Measurements from ENCODE around the gene CIROP.

The CIROP gene

DNA sequence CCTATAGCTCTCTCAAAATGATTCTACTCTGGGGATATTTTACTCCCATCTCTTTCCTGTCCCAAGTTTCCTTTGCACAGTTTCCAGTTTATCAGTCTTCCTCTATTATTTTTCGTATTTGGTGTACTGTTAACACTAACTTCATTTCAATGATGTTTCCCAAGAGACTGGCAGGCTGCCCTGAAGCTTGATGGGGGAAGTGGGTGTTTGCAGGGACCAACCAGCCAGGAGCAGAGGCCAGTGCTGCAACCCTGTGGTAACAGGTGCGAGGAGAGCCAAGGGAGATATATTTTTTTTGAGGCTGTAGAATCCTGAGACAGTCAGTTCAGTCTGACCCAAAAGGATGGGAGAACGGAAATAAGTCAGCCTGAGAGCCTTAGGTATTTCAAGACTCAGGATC lies 26.1 kb upstream of the CIROP start:
- no peak for DNase-seq

DNA sequence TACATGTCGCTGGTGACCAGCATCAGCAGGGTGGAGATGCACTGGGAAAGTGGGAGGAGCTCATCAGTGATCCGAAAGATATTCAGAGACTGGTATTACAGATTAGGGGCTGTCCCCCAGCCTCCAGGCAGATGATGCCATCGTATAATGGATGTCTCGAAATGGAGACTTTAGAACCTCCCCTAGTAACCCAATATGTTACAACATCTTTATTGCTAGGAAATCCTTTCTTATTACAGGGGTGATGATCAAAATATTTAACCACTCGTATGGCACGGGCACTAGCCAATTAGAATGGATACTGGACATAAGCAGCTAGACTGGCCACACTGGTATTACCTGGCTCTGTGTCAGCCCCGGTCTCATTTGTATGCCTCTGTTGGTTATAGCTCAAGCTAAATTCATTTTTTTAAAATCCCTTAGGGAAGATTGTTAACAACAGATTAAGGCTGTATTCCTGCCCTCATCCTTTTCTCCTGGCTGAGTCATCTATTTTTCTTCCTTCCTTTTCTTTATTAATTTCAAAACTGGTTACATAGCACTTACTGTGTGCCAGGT lies 25.0 kb upstream of the CIROP start:
- DNase-seq, result no peak

DNA sequence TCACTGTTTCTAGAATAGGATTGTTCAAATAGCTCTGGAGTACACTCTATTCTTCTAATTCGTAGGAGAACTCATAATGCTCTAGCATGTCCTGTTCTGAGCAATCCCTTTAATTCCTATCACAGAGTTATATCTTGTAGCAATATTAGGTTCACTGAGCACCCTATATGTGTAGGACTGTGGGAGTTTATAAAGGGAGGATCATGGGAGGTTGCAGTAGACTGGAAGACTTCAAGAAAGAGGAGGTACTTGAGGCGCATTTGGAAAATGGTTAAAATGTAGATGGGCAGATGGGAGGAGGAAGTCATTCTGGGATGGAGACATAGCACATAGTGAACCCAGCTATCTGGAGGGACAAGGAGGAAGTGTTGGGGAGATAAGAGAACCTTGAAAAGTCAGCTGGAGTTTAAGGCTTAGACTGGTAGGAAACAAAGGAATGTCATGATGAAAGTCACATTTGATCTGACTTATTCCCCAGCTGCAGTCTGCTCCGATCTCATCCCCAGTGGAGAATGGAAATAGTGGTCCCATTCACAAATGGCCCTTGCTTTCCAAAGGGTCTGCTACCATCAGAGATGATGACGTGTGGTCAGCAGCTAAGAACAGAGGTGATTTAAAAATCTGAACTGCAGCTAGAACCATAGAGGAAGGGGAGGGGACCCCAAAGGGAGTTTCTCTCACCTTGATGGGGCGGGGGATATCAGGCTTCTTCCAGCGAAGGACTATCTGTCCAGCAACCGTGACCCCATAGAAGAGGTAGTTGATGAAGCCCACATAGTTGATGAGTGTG lies 24.4 kb upstream of the CIROP start:
- DNase-seq, result no peak

DNA sequence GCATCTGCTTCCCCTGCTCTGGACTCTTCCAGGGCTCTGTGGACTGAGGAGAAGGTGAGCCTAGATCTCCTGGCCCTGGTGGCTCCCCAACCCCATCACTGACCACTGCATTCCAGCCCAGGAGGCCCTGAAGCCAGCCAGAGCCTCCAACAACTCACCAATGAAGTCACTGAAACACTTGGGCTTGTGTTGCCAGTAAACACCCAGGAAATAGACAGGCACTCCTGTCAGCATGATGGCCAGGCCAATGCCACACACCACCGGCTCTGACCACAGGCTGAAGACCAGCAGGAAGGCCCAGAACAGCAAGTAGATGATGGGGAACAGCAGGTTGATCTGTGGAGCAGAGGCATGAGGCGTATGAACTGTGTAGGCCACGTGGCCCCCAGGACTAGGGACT lies 23.1 kb upstream of the CIROP start:
- DNase-seq, result no peak

DNA sequence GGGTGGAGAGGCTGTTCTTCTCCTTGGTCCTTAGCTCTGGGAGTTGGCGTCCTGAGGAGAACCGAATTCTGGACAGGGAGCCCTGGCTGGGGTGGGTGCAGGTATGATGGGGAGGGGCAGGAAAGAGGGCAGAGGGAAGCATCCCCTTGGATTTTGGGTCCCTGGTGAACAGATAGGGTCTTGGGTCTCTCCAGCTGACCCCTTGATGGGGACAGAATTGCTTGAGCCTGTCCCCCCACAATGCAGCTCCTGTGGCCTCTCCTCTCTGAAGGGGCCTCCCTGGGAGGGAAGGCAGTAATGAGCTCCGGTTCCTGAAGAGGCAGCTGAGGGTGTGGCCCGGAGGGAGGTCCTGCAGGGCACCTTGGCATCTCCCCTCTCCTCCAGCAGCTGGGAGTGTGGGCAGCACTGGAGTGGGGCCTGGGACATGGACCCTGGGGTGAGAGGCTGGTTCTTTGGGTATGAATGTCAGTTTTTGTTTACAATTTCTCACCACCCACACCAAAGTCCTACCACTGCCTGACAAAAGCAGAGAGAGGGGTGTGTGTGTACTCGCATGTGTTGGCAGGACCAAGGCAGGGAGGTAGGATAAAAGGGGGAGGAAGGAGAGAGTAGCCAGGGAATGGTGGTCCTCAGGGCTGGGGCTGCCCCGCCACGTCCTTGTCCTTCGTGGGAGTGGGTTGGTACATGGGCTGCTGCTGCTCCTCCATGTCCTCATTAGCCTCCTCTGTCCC lies 21.9 kb upstream of the CIROP start:
- no peak for DNase-seq

DNA sequence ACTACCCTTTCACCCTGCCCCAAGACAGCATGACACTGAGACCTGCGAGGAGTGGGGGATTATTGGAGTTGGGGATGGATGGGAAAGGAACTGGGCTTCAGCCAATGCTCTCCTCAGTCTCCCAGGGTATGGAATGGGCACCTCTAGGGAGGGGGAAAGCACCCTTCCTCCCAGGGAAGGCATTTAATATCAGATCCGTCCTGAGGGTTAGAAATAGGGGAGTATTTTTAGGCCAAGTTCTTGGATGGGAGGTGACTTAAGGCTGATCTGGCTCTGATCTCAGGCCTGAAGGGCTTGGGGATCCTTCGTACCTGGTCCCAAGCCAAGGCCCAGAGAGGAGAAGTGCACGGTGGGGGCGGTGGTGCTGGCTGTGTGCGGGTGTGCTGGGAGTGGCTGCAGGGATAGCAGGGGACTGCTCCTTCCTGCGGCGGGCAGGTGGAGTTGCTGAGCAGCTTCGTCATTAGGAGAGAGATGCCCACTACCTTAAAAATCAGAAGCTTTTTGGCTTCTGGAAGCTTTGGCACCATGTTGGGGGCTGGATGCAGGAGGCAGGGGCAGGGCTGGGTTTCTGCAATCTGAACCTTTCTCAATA lies 21.2 kb upstream of the CIROP start:
- DNase-seq, result no peak

DNA sequence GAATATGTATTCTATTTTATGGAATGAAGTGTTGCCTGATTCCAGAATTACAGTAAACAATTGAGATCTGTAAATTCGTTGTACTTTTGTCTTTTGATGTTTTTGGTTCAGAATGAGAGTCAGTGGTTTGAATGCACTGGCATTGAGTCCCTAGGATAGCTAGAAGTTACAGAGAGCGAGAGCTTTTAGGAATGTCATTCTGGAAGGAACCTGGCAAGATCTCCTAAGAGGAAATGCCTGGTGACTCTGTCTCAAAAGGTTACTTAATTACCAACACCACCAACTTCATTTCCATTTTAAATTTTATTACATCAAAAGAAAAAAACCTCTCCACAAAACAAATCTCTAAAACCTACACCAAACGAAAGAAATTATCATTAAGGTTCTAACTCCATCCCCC lies 20.2 kb upstream of the CIROP start:
- no peak for DNase-seq

DNA sequence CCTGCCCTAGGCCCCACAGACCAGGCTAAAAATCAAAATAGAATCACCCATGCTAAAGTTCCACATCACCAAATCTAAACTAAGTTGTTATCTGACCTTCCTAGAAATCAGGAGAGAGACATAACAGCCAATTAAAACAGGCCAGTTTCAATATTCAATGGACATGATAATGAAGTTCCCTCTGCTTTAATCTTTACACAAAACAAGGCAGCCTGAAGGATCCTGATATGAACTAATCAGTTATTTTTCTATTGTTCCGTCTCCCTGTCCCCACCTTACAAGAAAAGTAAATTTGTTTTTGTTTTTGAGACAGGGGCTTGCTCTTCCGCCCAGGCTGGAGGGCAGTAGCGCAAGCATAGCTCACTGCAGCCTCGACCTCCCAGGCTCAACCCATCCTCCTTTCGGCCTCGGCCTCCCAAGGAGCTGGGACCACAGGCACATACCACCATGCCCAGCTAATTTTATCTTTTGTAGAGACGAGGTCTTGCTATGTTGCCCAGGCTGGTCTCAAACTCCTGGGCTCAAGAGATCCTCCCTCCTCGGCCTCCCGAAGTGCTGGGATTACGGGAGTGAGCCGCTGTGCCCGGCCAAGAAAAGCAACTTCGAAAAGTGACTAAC lies 19.7 kb upstream of the CIROP start:
- DNase-seq, result no peak

DNA sequence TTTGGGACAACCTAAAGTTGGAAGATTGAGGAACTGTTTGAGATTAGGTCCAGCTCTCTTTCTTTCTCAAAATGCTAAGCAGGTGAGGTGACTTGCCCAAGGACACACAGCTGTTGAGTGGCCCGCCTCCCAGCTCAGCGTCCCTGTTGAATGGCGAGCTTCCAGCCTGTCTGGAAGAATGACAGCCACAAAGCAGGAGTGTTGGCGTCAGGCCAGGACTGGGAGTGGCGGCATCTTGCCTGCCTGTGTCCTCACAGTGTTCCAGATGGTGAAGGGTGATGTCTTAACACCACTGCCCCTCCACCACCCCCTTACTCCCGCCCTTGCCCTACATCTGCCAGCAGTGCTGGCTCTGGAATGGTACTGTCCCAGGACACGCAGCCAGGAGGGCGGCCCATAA lies 18.6 kb upstream of the CIROP start:
- no peak for DNase-seq

DNA sequence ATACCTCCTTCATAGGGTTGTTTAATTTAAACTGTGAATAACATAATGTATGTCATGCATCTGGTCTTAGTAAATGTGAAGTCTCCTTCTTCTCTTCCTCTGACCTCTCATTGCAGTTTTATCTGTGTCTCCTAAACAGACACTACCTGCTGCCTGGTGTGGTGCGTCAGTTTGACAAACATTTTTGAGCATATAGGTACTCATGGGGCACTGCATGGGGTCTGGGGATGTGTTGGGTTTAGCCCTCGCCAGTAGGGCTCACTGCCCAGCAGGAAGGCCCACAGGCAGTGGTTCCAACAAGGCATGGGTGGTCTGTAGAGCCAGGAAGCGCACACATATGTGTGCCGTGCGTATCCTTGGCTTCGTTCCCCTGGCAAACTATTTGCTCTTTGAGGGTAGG lies 17.3 kb upstream of the CIROP start:
- no peak for DNase-seq

DNA sequence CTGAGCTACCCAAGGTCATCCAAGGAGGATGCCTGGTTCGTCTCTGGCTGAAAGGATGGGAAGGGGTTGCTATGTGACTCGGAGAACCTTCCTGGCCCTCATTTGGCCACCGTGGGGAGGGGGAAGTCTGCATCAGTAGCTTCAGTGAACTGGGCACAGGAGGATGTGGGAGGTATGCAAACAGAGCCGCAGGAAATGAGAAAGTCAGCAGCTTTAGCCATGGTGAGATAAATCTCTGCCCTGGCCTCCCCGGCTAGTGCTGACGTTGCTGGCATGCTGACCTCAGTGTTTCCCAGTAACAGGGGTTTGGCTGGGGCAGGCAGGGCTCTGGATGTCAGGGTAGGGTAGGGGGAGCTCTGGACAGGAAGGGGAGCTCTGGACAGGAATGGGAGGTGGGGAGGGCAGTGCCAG lies 16.6 kb upstream of the CIROP start:
- no peak for DNase-seq

DNA sequence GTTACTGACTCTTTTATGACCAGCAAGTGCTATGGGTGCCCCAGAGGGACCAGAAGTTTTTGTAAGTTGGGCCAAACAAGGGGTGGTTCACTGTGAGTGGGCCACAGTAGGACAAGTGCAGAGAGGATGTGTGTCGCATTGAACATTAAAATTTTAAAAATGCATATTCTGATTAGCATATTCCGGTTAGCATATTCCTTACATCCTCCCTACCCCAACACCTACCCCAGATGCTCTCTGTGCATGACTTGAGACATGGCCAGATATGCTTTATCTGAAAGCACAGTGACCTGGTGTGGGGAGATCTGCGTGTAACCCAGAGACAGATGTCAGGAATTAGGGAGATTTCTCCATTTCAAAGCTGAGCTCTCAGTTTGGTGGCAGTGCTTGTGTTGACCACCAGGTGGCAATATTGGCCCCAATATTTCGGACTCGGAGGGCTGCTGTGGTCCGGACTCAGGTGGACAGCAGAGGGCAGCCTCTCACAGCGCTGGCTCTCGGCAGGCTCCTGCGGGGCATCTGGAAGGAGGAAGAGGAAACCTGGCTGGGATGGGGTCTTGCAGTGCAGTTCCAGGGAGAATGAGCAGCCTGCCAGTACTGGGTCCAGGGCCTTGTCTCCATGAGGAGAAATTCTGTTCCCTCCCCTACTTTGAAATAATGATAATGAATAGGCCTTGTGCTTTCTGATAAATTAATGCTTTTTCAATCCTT lies 15.9 kb upstream of the CIROP start:
- DNase-seq, result peak; percentile 73

DNA sequence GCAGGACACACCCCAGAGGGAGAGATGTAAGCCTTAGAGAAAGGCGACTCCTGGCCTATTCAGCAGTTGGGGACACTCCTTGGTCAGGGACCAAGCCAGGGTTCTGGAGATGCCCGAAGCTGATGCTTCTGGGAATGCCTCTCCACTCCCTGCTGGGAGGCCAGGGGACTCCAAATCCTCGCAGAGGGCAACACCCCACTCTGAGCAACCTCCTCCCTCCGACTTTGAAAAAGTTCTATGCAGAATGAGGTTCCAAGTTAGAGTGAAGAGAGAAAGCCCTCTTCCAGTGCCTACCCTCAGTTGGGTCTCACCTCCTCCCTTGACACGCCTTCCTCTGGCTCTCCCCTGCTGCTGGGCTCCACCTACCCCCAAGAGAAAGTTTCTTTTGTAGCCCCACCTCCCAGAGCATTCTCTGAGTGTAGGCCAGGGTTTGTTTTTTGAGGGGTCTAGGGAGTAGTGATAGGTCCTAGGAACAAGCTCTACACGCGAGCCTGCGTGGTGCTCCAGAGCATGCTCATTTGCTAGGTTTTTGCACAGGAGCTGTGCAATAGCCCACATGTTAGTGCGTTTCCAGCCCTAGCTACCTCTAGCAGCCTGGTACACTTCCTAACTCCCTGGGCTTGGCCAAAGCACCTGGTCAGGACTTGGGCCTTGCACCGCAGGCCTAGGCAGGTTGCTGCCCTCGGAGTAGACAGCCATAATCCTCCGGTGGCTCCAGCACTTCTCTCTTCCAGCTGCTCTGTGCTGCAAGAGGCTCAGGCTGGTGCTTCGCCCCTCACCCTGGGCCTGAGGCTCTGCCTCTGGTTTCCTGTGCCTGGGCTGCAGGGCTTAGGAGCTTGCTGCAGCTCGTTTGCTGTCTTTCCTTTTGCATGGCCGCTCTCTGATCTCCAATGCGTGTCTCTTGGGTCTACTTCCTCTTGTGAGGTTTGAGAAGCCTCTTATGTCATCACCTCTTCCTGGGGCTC lies 14.9 kb upstream of the CIROP start:
- no peak for DNase-seq

DNA sequence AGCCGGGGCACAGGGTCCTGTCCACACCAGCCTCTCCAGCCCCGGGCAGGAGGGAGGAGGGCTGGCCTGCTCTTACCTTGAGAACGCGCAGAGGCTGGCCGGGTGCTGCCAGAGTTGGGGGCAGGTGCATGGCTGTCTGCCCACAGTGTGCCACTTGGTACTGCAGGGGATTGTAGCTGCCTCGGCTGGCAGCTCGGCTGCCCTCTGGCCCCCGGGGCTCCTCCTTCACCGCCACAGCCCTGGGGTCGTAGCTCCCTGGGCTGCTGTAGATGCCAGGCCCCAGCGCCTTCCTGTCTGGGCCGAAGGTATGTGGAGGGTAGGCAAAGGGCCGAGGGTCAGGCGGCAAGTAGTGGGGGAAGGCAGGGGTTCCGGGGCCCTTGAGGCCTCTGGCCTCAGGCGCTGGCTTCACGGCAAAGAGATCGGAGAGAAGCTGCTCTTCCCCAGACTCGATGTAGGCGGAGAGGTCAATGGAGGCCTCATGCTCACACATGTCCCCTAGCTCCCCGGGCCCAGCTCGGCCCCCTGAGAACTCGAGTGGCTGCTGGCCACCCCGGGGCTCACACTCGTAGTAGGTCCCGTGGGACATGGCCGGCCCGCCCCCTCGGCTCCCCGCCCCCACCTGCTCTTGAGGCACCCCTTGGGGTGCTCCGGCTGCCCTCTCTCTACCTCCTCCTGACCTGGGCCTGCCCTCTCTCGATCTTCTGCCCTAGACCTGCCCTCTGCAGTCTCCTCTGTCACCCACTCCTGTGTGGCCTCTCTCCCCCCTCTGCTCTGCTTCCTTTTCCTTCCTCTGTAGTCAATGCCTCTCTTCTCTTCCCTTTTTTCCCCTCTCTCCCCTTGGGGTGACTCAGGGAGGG lies 13.9 kb upstream of the CIROP start, which contains the start of gene CEBPE:
TSS of gene CEBPE (minus strand) at position 750 of the 857 bp plus-strand sequence. CDS start at position 586, 164 bp downstream.
- DNase-seq, result no peak

DNA sequence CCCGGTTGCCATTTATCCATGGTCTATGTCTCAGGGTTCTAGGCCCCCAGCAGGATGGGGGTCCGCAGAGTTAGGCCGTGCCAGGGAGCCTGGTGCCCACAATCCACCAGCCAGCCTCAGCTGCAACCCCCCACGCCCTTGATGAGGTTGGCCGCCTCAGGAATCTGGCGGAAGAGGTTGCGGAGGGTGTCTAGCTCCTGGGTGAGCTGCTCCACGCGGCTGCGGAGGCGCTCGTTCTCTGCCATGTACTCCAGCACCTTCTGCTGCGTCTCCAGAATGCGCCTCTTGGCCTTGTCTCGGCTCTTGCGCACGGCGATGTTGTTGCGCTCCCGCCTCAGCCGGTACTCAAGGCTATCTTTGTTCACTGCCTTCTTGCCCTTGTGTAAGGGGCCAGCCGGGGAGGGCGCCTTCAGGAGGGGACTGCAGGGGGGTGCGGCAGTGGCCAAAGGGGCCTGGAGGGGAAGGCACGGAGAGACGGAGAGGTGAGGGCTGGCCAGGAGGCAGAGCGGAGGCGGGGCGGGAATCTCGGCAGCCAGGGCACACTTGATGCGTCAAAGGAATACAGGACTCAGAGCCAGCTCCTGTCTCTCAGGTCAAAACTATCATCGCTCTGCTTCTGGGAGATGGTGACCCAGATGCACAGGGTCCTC lies 12.7 kb upstream of the CIROP start:
- DNase-seq, result no peak

DNA sequence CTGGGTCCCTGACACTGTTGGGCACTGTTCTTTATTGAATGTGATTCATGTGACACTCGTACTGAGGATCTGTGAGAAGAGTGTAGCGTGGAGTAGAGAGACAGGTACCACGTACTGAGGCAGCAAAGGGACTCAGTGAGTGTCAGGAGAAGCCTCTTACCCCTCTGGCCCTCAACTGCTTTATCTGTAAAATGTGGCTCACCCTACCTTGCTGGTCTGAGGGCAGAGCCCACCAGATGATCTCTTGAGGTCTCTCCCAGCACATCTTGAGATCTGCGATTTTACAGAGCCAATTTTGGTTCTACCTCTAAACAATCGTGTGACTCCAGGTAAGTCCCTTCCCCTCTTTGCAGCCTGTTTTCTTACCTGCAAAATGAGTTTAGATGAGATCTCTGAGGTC lies 11.1 kb upstream of the CIROP start:
- no peak for DNase-seq

DNA sequence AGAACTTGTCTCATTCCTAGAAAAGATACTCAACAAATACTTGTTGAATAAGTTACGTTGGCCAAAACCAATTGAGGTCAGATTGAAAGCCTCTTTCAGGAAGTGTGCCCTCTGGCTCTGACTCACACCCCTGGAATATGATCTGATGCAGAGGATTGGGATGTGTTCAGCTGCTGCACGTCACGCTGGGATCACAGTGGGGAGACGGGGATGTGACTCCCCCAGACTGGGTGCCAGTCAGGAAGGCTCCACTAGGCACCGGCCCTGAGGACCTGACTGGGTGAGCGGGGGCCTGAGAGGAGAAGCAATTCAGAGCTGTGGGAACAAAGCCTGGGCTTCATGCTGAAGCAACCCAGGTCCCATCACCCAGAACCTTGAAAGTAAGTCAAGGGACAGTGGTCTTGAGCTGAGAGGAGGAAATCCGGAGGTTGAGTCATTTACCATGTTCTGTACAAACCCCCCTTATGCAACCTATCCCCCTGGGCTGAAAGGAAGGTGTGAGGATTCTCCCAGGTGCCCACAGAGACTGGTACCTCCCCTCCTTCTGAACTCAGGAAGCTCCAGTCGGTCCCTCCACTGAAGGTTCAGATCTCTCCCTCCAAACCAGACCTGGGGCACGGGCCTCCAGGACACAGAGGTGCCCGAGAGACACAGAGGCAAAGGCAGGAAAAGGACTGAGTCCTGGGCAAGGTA lies 10.4 kb upstream of the CIROP start:
- peak; percentile 98 for DNase-seq

DNA sequence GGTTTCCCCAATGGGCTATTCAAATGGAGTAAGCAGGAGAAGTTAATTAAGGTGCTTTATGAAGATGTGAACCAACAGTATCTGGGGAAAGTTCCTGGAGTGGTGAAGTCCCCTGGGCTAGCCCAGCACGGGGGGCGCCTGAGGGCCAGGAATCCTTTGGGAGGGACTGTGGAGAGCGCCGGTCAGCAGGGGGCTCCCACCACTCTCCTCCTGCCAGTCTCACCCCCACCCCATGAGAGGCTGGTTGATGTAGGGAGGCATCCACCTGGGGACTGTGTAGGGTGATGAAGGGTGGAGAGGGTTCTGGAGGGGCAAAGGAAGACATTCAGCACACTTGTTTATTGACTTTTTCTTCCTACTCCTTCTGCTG lies 9.9 kb upstream of the CIROP start:
- no peak for DNase-seq

DNA sequence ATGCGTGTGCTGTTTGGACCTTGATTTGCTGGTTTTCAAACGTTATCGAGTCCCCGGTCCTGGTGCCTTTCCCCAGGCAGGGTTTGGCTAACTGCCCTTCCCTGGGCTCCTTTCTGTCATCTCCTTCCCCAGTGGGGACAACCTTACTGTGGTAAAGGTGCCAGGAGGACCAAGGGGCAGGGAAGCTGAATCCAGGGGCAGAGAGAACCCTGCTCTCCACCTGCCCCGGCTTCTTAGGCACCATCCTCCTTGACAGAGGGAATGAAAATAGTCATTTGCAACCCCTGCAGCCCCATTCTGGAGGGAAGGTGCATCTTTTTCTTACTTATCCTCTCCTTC lies 9.3 kb upstream of the CIROP start:
- DNase-seq, result no peak

Data from HCEC 1CT (cell line).